ENCODE results near the gene PDS5B. TPM values are rescaled to one million over a fixed set of nuclear protein-coding genes. Genes with fewer than 3 reads are reported as not detected.

The PDS5B gene
- total RNA-seq, 1 donor from 2014 or later, result 49.4 TPM

GRCh38 chr13:32538621-32539246, 47.5 kb upstream of the PDS5B start, which contains the start of gene N4BP2L2:
Gene N4BP2L2 (minus strand): TSS chr13:32538795. CDS start chr13:32537027, 1,768 bp downstream.
- TF ChIP-seq CTCF (IDR thresholded peaks at IDR 0.05), result peak in 2 of 3 experiments; percentile 6 to 61
- peak; percentile 79 to 99 for TF ChIP-seq POLR2AphosphoS5 (IDR thresholded peaks at IDR 0.05; ENCODE audit: insufficient read depth in 1 of 2, low read depth in 1 of 2)
- TF ChIP-seq POLR2A (IDR thresholded peaks at IDR 0.05), result peak in 1 of 2 donors; percentile 62
- H3K9me3 ChIP-seq, result no peaks in the 10 kb centered on the region
- intact Hi-C loops (cut with DNase I), result no loop called here
- peak within 1 kb of the TSS; percentile 77 to 81 for H3K4me3 ChIP-seq
- peak within 1 kb of the TSS; percentile 95 for H3K27ac ChIP-seq
- peak in 1 of 2 donors; percentile 97 for DNase-seq (ENCODE audit: extremely low spot score in 2 of 2)
- peaks cover 41% of the 10 kb centered on the region for H3K4me1 ChIP-seq
- H3K27me3 ChIP-seq, result no peaks in the 10 kb centered on the region
- peaks cover 0 to 13% of the 10 kb centered on the region in 2 donors for H3K36me3 ChIP-seq

- no peak for DNase-seq (ENCODE audit: extremely low spot score in 2 of 2)
- no peaks in the 10 kb centered on the region for H3K36me3 ChIP-seq
- H3K9me3 ChIP-seq, result no peaks in the 10 kb centered on the region
- intact Hi-C loops (cut with DNase I), result no loop called here
- H3K27ac ChIP-seq, result no peak overlapping the region
- H3K4me1 ChIP-seq, result peaks cover 6% of the 10 kb centered on the region
- H3K4me3 ChIP-seq, result no peak overlapping the region
- TF ChIP-seq CTCF (IDR thresholded peaks at IDR 0.05), result no peak
- no peak for TF ChIP-seq POLR2A (IDR thresholded peaks at IDR 0.05)
- TF ChIP-seq POLR2AphosphoS5 (IDR thresholded peaks at IDR 0.05; ENCODE audit: insufficient read depth in 1 of 2, low read depth in 1 of 2), result no peak
- no peaks in the 10 kb centered on the region for H3K27me3 ChIP-seq
Observed at GRCh38 chr13:32542221-32542620, 44.0 kb upstream of the PDS5B start.

- no peaks in the 10 kb centered on the region for H3K27me3 ChIP-seq
Observed at GRCh38 chr13:32545083-32545482, 41.2 kb upstream of the PDS5B start.

GRCh38 chr13:32548837-32549236, 37.4 kb upstream of the PDS5B start:
- intact Hi-C loops (cut with DNase I), result no loop called here
- Histone ChIP-seq H3K4me1 (no peaks in the 10 kb centered on the region), H3K36me3 (no peaks in the 10 kb centered on the region), H3K4me3 (no peak overlapping the region), H3K27me3 (no peaks in the 10 kb centered on the region), H3K9me3 (no peaks in the 10 kb centered on the region), H3K27ac (no peak overlapping the region)
- no peak for DNase-seq (ENCODE audit: extremely low spot score in 2 of 2)
- TF ChIP-seq POLR2A (IDR thresholded peaks at IDR 0.05) (no peak), CTCF (IDR thresholded peaks at IDR 0.05) (no peak), POLR2AphosphoS5 (IDR thresholded peaks at IDR 0.05; ENCODE audit: insufficient read depth in 1 of 2, low read depth in 1 of 2) (no peak)

More at GRCh38 chr13:32545083-32545482, 41.2 kb upstream of the PDS5B start:
- H3K27ac ChIP-seq, result no peak overlapping the region
- TF ChIP-seq POLR2AphosphoS5 (IDR thresholded peaks at IDR 0.05; ENCODE audit: insufficient read depth in 1 of 2, low read depth in 1 of 2) (no peak), POLR2A (IDR thresholded peaks at IDR 0.05) (no peak), CTCF (IDR thresholded peaks at IDR 0.05) (no peak)
- intact Hi-C loops (cut with DNase I), result no loop called here
- no peaks in the 10 kb centered on the region for H3K36me3 ChIP-seq
- no peaks in the 10 kb centered on the region for H3K9me3 ChIP-seq
- DNase-seq (ENCODE audit: extremely low spot score in 2 of 2), result no peak
- no peak overlapping the region for H3K4me3 ChIP-seq
- H3K4me1 ChIP-seq, result no peaks in the 10 kb centered on the region

- TF ChIP-seq POLR2AphosphoS5 (IDR thresholded peaks at IDR 0.05; ENCODE audit: insufficient read depth in 1 of 2, low read depth in 1 of 2) (no peak), POLR2A (IDR thresholded peaks at IDR 0.05) (no peak), CTCF (IDR thresholded peaks at IDR 0.05) (no peak)
- Histone ChIP-seq H3K9me3 (no peaks in the 10 kb centered on the region), H3K36me3 (no peaks in the 10 kb centered on the region), H3K27ac (no peak overlapping the region), H3K4me3 (no peak overlapping the region), H3K4me1 (no peaks in the 10 kb centered on the region), H3K27me3 (no peaks in the 10 kb centered on the region)
- DNase-seq (ENCODE audit: extremely low spot score in 2 of 2), result no peak
- intact Hi-C loops (cut with DNase I), result no loop called here
Observed at GRCh38 chr13:32549788-32550187, 36.5 kb upstream of the PDS5B start.
